IMR-90 (cell line): ENCODE results near the gene CYP4X1. TPM values are rescaled to one million over a fixed set of nuclear protein-coding genes. Genes with fewer than 3 reads are reported as not detected.

Experiments
- ATAC-seq: fragments of 200-7000 bp; cut with Tn5 transposase; 2 replicates; pipeline ENCODE4 v1.9.1; 2020; ENCODE audit warnings: low read depth, mild to moderate bottlenecking, moderate library complexity
- BruUV-seq: library from RNA; stranded (reverse); fragments of 400-500 nt; replicated peaks from 2 replicates; lab custom pipeline; 2021; lab: Mats Ljungman, UMichigan
- CTCF ChIA-PET: fragments of 300-600 bp; formaldehyde crosslinking; extraction: SDS; loops from one replicate; lab custom pipeline; 2021; ENCODE audit warnings: antibody characterized with exemption; lab: Yijun Ruan, JAX
- POLR2A ChIA-PET: fragments of 300-600 bp; sonication (Branson Sonifier 250); formaldehyde crosslinking; loops from one replicate; lab custom pipeline; 2022; ENCODE audit warnings: antibody characterized with exemption; ENCODE audit not compliant: unreplicated experiment; lab: Charles Lee
- DNase-seq: peaks from one replicate; pipeline ENCODE4 v3.0.0; 2013
- H2AFZ ChIP-seq: replicated peaks from 2 replicates; pipeline ENCODE3; 2013; ENCODE audit warnings: low read length, mild to moderate bottlenecking; ENCODE audit not compliant: poor library complexity
- H2AK5ac ChIP-seq: 2 replicates; pipeline ENCODE4 v1.6.1; 2013; ENCODE audit warnings: low read depth, low read length, inconsistent platforms
- H2AK9ac ChIP-seq: replicated peaks from 2 replicates; pipeline ENCODE3; 2013; ENCODE audit warnings: mild to moderate bottlenecking, low read depth, low read length, moderate library complexity; ENCODE audit not compliant: poor library complexity
- H2BK120ac ChIP-seq: 2 replicates; pipeline ENCODE4 v1.6.1; 2013; ENCODE audit warnings: low read depth, low read length, inconsistent platforms
- H2BK15ac ChIP-seq: 3 replicates; pipeline ENCODE4 v1.6.1; 2013; ENCODE audit warnings: low read depth, low read length, inconsistent platforms
- H2BK20ac ChIP-seq: 2 replicates; pipeline ENCODE4 v1.6.1; 2013; ENCODE audit warnings: low read depth, mild to moderate bottlenecking, inconsistent platforms, low read length, moderate library complexity
- H2BK5ac ChIP-seq: 2 replicates; pipeline ENCODE4 v1.6.1; 2013; ENCODE audit warnings: mild to moderate bottlenecking, low read depth, low read length, inconsistent platforms; ENCODE audit not compliant: poor library complexity, severe bottlenecking
- H3K14ac ChIP-seq: replicated peaks from 2 replicates; pipeline ENCODE4 v1.6.1; 2013; ENCODE audit warnings: low read depth, low read length, inconsistent platforms
- H3K18ac ChIP-seq: 2 replicates; pipeline ENCODE4 v1.6.1; 2013; ENCODE audit warnings: low read depth, low read length, control low read depth
- H3K23ac ChIP-seq: 2 replicates; pipeline ENCODE4 v1.6.1; 2013; ENCODE audit warnings: low read depth, low read length, inconsistent platforms
- H3K27ac ChIP-seq: 2 replicates; pipeline ENCODE4 v1.5.1; 2013; ENCODE audit warnings: mild to moderate bottlenecking, control low read depth, low read length; ENCODE audit not compliant: insufficient read depth
- H3K27me3 ChIP-seq: 2 replicates; pipeline ENCODE4 v1.6.1; 2013; ENCODE audit warnings: low read length; ENCODE audit not compliant: control insufficient read depth, insufficient read depth
- H3K36me3 ChIP-seq: 2 replicates; pipeline ENCODE4 v1.6.1; 2013; ENCODE audit warnings: low read length, mixed read lengths; ENCODE audit not compliant: control insufficient read depth, insufficient read depth
- H3K4ac ChIP-seq: 2 replicates; pipeline ENCODE4 v1.6.1; 2013; ENCODE audit warnings: low read depth, low read length, inconsistent platforms
- H3K4me1 ChIP-seq: 2 replicates; pipeline ENCODE4 v1.6.1; 2013; ENCODE audit warnings: low read length, mixed read lengths; ENCODE audit not compliant: control insufficient read depth, insufficient read depth
- H3K4me2 ChIP-seq: 2 replicates; pipeline ENCODE4 v1.6.1; 2013; ENCODE audit warnings: low read depth, mild to moderate bottlenecking, control low read depth, low read length, moderate library complexity
- H3K4me3 ChIP-seq: 2 replicates; pipeline ENCODE4 v1.5.1; 2013; ENCODE audit warnings: low read depth, mild to moderate bottlenecking, control low read depth, low read length, moderate library complexity; ENCODE audit not compliant: insufficient read depth
- H3K56ac ChIP-seq: 2 replicates; pipeline ENCODE4 v1.6.1; 2013; ENCODE audit warnings: low read length, inconsistent platforms; ENCODE audit not compliant: insufficient read depth; ENCODE audit errors: extremely low read depth
- H3K79me1 ChIP-seq, 2 experiments: 2 replicates each; pipeline ENCODE4 v1.6.1; 2013; ENCODE audit warnings: low read length in 2 of 2, inconsistent platforms in 1 of 2, low read depth in 1 of 2
- H3K9ac ChIP-seq: 2 replicates; pipeline ENCODE4 v1.6.1; 2013; ENCODE audit warnings: low read depth, low read length, control low read depth
- H3K9me1 ChIP-seq: 2 replicates; pipeline ENCODE4 v1.6.1; 2013; ENCODE audit warnings: low read length, inconsistent platforms; ENCODE audit not compliant: insufficient read depth
- H3K9me3 ChIP-seq: 2 replicates; pipeline ENCODE4 v1.6.1; 2013; ENCODE audit warnings: low read length; ENCODE audit not compliant: control insufficient read depth, insufficient read depth
- H4K20me1 ChIP-seq: 2 replicates; pipeline ENCODE4 v1.6.1; 2013; ENCODE audit warnings: low read length, inconsistent platforms; ENCODE audit not compliant: insufficient read depth
- H4K5ac ChIP-seq: 2 replicates; pipeline ENCODE4 v1.6.1; 2013; ENCODE audit warnings: mild to moderate bottlenecking, low read depth, low read length, control low read depth
- H4K8ac ChIP-seq, 2 experiments: 2 replicates each; pipeline ENCODE4 v1.6.1; 2013; ENCODE audit warnings: low read depth in 2 of 2, low read length in 2 of 2, control low read depth in 1 of 2, inconsistent platforms in 1 of 2
- H4K91ac ChIP-seq: 2 replicates; pipeline ENCODE4 v1.6.1; 2013; ENCODE audit warnings: low read depth, low read length, inconsistent platforms; ENCODE audit not compliant: insufficient read depth
- CHD1 ChIP-seq: IDR thresholded peaks from 2 replicates; pipeline ENCODE4 v1.6.1; 2012; ENCODE audit warnings: low read depth, low read length, improper control_type of control experiment
- MAFK ChIP-seq: IDR thresholded peaks from 2 replicates; pipeline ENCODE4 v1.6.1; 2012; ENCODE audit warnings: low read depth, low read length, improper control_type of control experiment
- MXI1 ChIP-seq: IDR thresholded peaks from 2 replicates; pipeline ENCODE4 v1.6.1; 2012; ENCODE audit warnings: low read depth, mild to moderate bottlenecking, low read length, moderate library complexity, borderline replicate concordance
- NFE2L2 ChIP-seq: fragments of 150-350 bp; IDR thresholded peaks from 2 replicates; pipeline ENCODE4 v1.6.1; 2016; ENCODE audit warnings: low read depth, mild to moderate bottlenecking, low read length
- POLR2A ChIP-seq: IDR thresholded peaks from 2 replicates; pipeline ENCODE4 v1.6.1; 2012; ENCODE audit warnings: mild to moderate bottlenecking, low read depth, low read length
- RFX5 ChIP-seq: IDR thresholded peaks from 2 replicates; pipeline ENCODE4 v1.8.0; 2012; ENCODE audit warnings: low read depth, mild to moderate bottlenecking, low read length, moderate library complexity
- WGBS, 2 experiments: methylation state at CpG; one replicate each; pipeline versions ENCODE4 v1.1.5 to v1.1.7; 2013; ENCODE audit warnings: missing lambda C conversion rate in 2 of 2; ENCODE audit not compliant: insufficient read length in 1 of 2; ENCODE audit errors: extremely low coverage in 2 of 2; 5-methylcytosine and 5-hydroxymethylcytosine counted together
- dilution Hi-C: fragments of 300-500 bp; cut with HindIII; formaldehyde crosslinking; loops from one replicate; pipeline ENCODE4 v1.14.3; 2018; ENCODE audit warnings: low sequenced_read_pairs; ENCODE audit not compliant: unreplicated experiment
- in situ Hi-C: fragments of 300-500 bp; cut with MboI; formaldehyde crosslinking; loops from 3 replicates; pipeline ENCODE4 v1.14.3; 2019; ENCODE audit warnings: low sequenced_read_pairs, inconsistent platforms, mixed read lengths
- intact Hi-C: fragments of 100-400 bp; cut with micrococcal nuclease; formaldehyde crosslinking; loops from 2 replicates; pipeline ENCODE4 v1.10.0; 2022
- polyA plus RNA-seq, 3 experiments: library from polyadenylated mRNA; depleted of rRNA; stranded (reverse); fragments of >200 nt; gene quantifications; 2 replicates each; pipeline ENCODE4 v1.2.3, GENCODE V29; 2012; ENCODE audit warnings: low replicate concordance in 1 of 3
- total RNA-seq: library from RNA; depleted of rRNA; stranded (reverse); fragments of >200 nt; gene quantifications from 2 replicates; pipeline ENCODE4 v1.2.3, GENCODE V29; 2012

The CYP4X1 gene
- total and polyA plus RNA-seq, 2 of the 4 experiments (the other 2 are of a cell fraction) = not detected

DNA sequence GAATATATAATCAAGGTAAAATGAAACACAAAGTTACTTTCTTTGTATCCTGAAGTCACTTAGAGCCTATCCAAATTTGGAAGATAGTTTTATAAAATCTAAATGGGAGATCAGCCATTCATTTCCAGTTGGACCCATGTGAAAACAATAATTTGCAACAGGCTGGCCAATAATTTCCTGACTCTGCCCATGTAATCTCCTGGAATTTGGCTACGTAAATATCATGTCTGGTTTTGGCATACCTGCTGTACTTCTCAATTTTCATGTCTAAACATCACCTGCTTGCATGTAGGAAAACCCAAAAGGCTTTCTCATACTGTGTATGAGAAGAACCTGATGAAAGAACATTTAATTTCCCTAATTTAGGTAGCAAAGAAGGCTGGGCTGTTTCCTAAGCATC, 35.9 kb downstream of the CYP4X1 start:
- Histone ChIP-seq H4K20me1 (no peaks in the 10 kb centered on the region), H3K18ac (no peak overlapping the region), H3K23ac (no peak overlapping the region), H3K4me3 (no peak overlapping the region), H3K9me3 (no peaks in the 10 kb centered on the region), H3K56ac (no peak overlapping the region), H2BK20ac (no peak overlapping the region), H3K4me2 (no peak overlapping the region), H3K27me3 (no peaks in the 10 kb centered on the region), H3K36me3 (no peaks in the 10 kb centered on the region), H2AFZ (no peak overlapping the region), H3K4ac (no peak overlapping the region), H4K8ac (no peak overlapping the region), H4K91ac (no peak overlapping the region), H3K4me1 (no peaks in the 10 kb centered on the region), H2AK5ac (no peak overlapping the region), H2BK120ac (no peak overlapping the region), H3K9ac (no peak overlapping the region), H2BK15ac (no peak overlapping the region), H3K9me1 (no peaks in the 10 kb centered on the region), H2BK5ac (no peak overlapping the region), H3K27ac (no peak overlapping the region), H2AK9ac (no peak overlapping the region), H3K14ac (no peak overlapping the region), H3K79me1 (no peaks in the 10 kb centered on the region), H4K5ac (no peak overlapping the region)
- BruUV-seq = no TSS peak
- ATAC-seq (no peak), DNase-seq (no peak)
- no peak for TF ChIP-seq CHD1
- no peak for TF ChIP-seq RFX5
- TF ChIP-seq MXI1 = no peak
- no peak for TF ChIP-seq MAFK
- no peak for TF ChIP-seq POLR2A
- TF ChIP-seq NFE2L2 = no peak
- ChIA-PET POLR2A (no interaction called here), CTCF (no interaction called here)
- in situ Hi-C loops = no loop called here
- WGBS, 2 experiments = no CpG with 5 or more reads among the region's 1 CpG
- intact Hi-C loops = no loop called here
- dilution Hi-C loops = no loop called here
